Esophagus muscularis mucosa (tissue), 4 donors: ENCODE measurements around the gene EXOC6B.

Experiments used
- CTCF ChIP-seq, 3 experiments: fragments of 200-600 bp in 2 of 3; fragments of 450-650 bp in 1 of 3; sonication (generic) in 2 of 3; IDR thresholded peaks; one replicate each; pipeline ENCODE4 v1.5.1; 2017 to 2019; ENCODE audit warnings: antibody characterized with exemption in 3 of 3, mild to moderate bottlenecking in 2 of 3, moderate library complexity in 1 of 3
- EP300 ChIP-seq: sonication (generic); formaldehyde crosslinking; IDR thresholded peaks from one replicate; pipeline ENCODE4 v1.6.1; 2017; ENCODE audit warnings: antibody characterized with exemption
- POLR2A ChIP-seq: fragments of 450-650 bp; IDR thresholded peaks from one replicate; pipeline ENCODE4 v1.6.1; 2017; ENCODE audit warnings: antibody characterized with exemption, moderate library complexity, mild to moderate bottlenecking, low read depth
- POLR2AphosphoS5 ChIP-seq, 2 donors: sonication (generic); formaldehyde crosslinking; IDR thresholded peaks; one replicate each; pipeline ENCODE4 v1.6.1; 2017; ENCODE audit warnings: antibody characterized with exemption in 2 of 2

- TF ChIP-seq POLR2A: no peak
- TF ChIP-seq CTCF (IDR thresholded peaks at IDR 0.05): no peak
- TF ChIP-seq POLR2AphosphoS5 (IDR thresholded peaks at IDR 0.05): no peak
- no peak for TF ChIP-seq EP300
Measured at GRCh38 chr2:72236445-72237067, 589.3 kb downstream of the EXOC6B start.
